SH-SY5Y (cell line): ENCODE results near the gene CLEC16A.

Experiments
- GATA2 ChIP-seq: IDR thresholded peaks from 2 replicates; pipeline ENCODE4 v1.6.1; 2011; ENCODE audit warnings: mild to moderate bottlenecking, low read depth, low read length
- GATA3 ChIP-seq: IDR thresholded peaks from 2 replicates; pipeline ENCODE4 v1.6.1; 2011; ENCODE audit warnings: low read depth, mild to moderate bottlenecking, low read length, moderate library complexity

The CLEC16A gene

GRCh38 chr16:11117576-11118211 lies 173.3 kb downstream of the CLEC16A start:
- no peak for TF ChIP-seq GATA3
- TF ChIP-seq GATA2: no peak

- TF ChIP-seq GATA2: no peak
- no peak for TF ChIP-seq GATA3
These were observed 174.1 kb downstream of the CLEC16A start for GRCh38 chr16:11118479-11118878.

- TF ChIP-seq GATA3 (no peak), GATA2 (no peak)
These were observed 176.8 kb downstream of the CLEC16A start for GRCh38 chr16:11121083-11121608.

- TF ChIP-seq GATA3: no peak
- peak; percentile 53 for TF ChIP-seq GATA2
These were observed 177.7 kb downstream of the CLEC16A start for GRCh38 chr16:11121914-11122692.

- TF ChIP-seq GATA3 (no peak), GATA2 (no peak)
These were observed 179.3 kb downstream of the CLEC16A start for GRCh38 chr16:11123666-11124065.

GRCh38 chr16:11125936-11126335 lies 181.6 kb downstream of the CLEC16A start:
- no peak for TF ChIP-seq GATA3
- no peak for TF ChIP-seq GATA2

GRCh38 chr16:11126399-11127054 lies 182.2 kb downstream of the CLEC16A start:
- TF ChIP-seq GATA2 (no peak), GATA3 (no peak)

GRCh38 chr16:11127610-11128195 lies 183.3 kb downstream of the CLEC16A start:
- TF ChIP-seq GATA2 (no peak), GATA3 (no peak)

GRCh38 chr16:11128211-11129141 lies 184.1 kb downstream of the CLEC16A start:
- no peak for TF ChIP-seq GATA2
- no peak for TF ChIP-seq GATA3

GRCh38 chr16:11129378-11129781 lies 185.0 kb downstream of the CLEC16A start:
- TF ChIP-seq GATA2 (no peak), GATA3 (no peak)

- TF ChIP-seq GATA2 (no peak), GATA3 (no peak)
These were observed 186.8 kb downstream of the CLEC16A start for GRCh38 chr16:11130978-11131665.

- TF ChIP-seq GATA2 (no peak), GATA3 (no peak)
These were observed 187.3 kb downstream of the CLEC16A start for GRCh38 chr16:11131706-11132105.
